Peyer's patch (tissue), 4 donors: Measurements from ENCODE around the gene SULT6B1. TPM values are rescaled to one million over a fixed set of nuclear protein-coding genes. Genes with fewer than 3 reads are reported as not detected.
"Not testable (repeated sequence)": the region's sequence is repeated elsewhere in the genome, so short reads cannot be mapped to it uniquely, and the experiment has no call there.

Source experiments
- DNase-seq, 3 donors: peaks; one replicate each; pipeline ENCODE4 v3.0.0-alpha.2; 2017 to 2019
- H3K27ac ChIP-seq, 4 donors: fragments of 200-600 bp; sonication (generic); one replicate each; pipeline ENCODE4 v1.5.1; 2016 to 2019
- H3K27me3 ChIP-seq, 2 donors: fragments of 200-600 bp; sonication (generic); one replicate each; pipeline ENCODE4 v1.5.1; 2019
- H3K36me3 ChIP-seq, 3 donors: fragments of 200-600 bp; sonication (generic); one replicate each; pipeline ENCODE4 v1.5.1; 2016 to 2019
- H3K4me1 ChIP-seq, 4 donors: fragments of 200-600 bp; sonication (generic); one replicate each; pipeline ENCODE4 v1.5.1; 2016 to 2019
- H3K4me3 ChIP-seq, 4 donors: fragments of 200-600 bp; sonication (generic); 1 replicate in 3 of 4; 2 replicates in 1 of 4; pipeline ENCODE4 v1.5.1; 2016 to 2019; ENCODE audit warnings: mild to moderate bottlenecking in 1 of 4
- H3K9me3 ChIP-seq, 4 donors: fragments of 200-600 bp; sonication (generic); one replicate each; pipeline ENCODE4 v1.5.1; 2016 to 2019; ENCODE audit warnings: mild to moderate bottlenecking in 1 of 4
- CTCF ChIP-seq, 6 experiments: fragments of 450-650 bp in 4 of 6; fragments of 200-600 bp in 2 of 6; sonication (generic) in 1 of 6; IDR thresholded peaks; one replicate each; pipeline ENCODE4 v1.5.1; 2017 to 2019; ENCODE audit warnings: antibody characterized with exemption in 6 of 6, mild to moderate bottlenecking in 3 of 6, moderate library complexity in 1 of 6
- POLR2A ChIP-seq, 2 donors: fragments of 450-650 bp; IDR thresholded peaks; one replicate each; pipeline ENCODE4 v1.5.1; 2017; ENCODE audit warnings: antibody characterized with exemption in 2 of 2, mild to moderate bottlenecking in 2 of 2, moderate library complexity in 2 of 2
- total RNA-seq, 4 donors: library from RNA; depleted of rRNA; stranded (reverse); fragments of >200 nt; gene quantifications; one replicate each; pipeline ENCODE4 v1.1.0, GENCODE V29; 2016

SULT6B1 gene
- total RNA-seq, 4 donors from 2014 or later = not detected

DNA sequence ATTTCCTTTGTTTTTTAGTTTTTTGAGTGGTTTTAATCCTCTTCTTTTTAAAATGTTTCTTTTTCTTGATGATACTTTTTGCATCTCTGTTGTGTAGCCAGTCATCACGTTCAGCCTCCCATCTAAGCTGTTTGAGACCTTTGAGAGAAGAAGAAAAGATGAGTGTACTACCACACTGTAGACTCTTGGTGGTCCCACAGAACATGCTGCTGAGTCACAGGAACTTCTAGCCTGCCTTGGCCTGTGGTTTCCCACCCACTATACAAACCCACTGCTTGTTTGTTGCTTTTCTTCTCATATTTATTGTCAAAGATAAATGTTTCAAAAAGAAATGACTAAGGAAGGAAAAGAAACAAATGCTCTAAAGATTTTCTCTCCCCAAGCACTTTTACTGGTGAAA, 13.3 kb upstream of the SULT6B1 start:
- Histone ChIP-seq H3K4me3 (no peak overlapping the region), H3K4me1 (peaks cover 0 to 13% (median 8%) of the 10 kb centered on the region in 4 donors), H3K36me3 (peaks cover 0 to 60% (median 0%) of the 10 kb centered on the region in 3 donors), H3K27ac (no peak overlapping the region), H3K9me3 (peaks cover 0 to 2% (median 0%) of the 10 kb centered on the region in 4 donors), H3K27me3 (no peaks in the 10 kb centered on the region)
- DNase-seq = no peak
- TF ChIP-seq CTCF (IDR thresholded peaks at IDR 0.05) (no peak), POLR2A (IDR thresholded peaks at IDR 0.05) (no peak)

GRCh38 chr2:37201208-37201607, 12.7 kb upstream of the SULT6B1 start:
- DNase-seq = no peak
- H3K4me1 ChIP-seq = peaks cover 0 to 13% (median 8%) of the 10 kb centered on the region in 4 donors
- H3K27me3 ChIP-seq = no peaks in the 10 kb centered on the region
- TF ChIP-seq POLR2A (IDR thresholded peaks at IDR 0.05) (no peak), CTCF (IDR thresholded peaks at IDR 0.05) (no peak)
- peaks cover 0 to 54% (median 0%) of the 10 kb centered on the region in 3 donors for H3K36me3 ChIP-seq
- H3K9me3 ChIP-seq = no peaks in the 10 kb centered on the region
- no peak overlapping the region for H3K4me3 ChIP-seq
- no peak overlapping the region for H3K27ac ChIP-seq

GRCh38 chr2:37198681-37199065, 10.2 kb upstream of the SULT6B1 start:
- no peak for DNase-seq
- no peak for TF ChIP-seq POLR2A (IDR thresholded peaks at IDR 0.05)
- no peak for TF ChIP-seq CTCF (IDR thresholded peaks at IDR 0.05)
- Histone ChIP-seq H3K27me3 (no peaks in the 10 kb centered on the region), H3K9me3 (no peaks in the 10 kb centered on the region), H3K4me3 (no peak overlapping the region), H3K27ac (no peak overlapping the region), H3K4me1 (peaks cover 0 to 13% (median 8%) of the 10 kb centered on the region in 4 donors), H3K36me3 (peaks cover 0 to 29% (median 0%) of the 10 kb centered on the region in 3 donors)

DNA sequence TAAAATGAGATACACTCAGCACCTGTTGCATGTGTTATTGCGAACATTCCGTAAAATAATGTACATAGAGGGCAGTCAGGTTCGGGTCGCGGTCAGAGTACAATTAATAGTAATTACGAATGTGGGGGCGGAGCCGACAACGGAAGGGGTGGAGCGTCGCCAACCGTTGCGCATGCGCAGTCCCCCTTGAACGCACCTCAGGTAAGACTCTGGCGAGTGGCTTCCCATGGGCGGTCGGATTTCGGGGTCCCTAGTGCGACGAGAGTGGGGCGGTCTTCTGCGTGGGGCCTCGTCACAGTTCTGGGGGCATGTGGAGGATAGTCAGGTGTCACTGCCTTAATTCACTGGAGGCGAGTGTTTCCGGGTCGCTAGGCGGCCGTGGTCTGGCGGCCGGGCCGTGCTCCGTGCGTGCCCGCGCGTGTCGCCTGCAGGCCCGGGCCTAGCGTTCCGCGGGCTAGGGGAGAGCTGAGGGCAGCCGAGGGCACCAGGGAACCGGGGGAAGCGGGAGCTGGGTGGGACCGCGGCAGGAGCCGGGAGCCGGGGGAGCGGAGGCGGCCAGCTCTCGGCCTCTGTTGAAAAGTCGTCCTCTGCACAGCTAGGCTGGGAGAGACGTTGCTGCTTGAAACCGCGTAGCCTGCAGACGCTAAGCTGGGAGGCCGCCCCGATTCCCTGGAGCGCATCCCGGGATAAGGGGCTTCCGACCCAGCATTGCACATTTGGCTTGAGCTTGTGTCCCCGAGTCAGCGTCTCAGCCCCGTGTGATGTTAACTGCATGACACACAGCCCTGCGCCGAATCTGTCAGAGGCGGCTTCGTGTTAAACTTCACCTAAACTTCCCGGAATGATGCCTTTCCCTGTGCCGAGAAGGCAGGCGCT, 8.1 kb upstream of the SULT6B1 start, which contains the start of gene CEBPZOS:
TSS of gene CEBPZOS (plus strand) at position 177 of the 876 bp plus-strand sequence. CDS start 3,209 bp downstream, outside the sequence.
- TF ChIP-seq POLR2A (IDR thresholded peaks at IDR 0.05) (peak; percentile 76 to 81), CTCF (IDR thresholded peaks at IDR 0.05) (peak in 2 of 6 experiments; percentile 9 to 13)
- Histone ChIP-seq H3K27ac (peak within 1 kb of the TSS; percentile 82 to 91 (median 89)), H3K9me3 (no peaks in the 10 kb centered on the region), H3K4me3 (peak within 1 kb of the TSS; percentile 70 to 89 (median 80)), H3K4me1 (peaks cover 0 to 13% (median 8%) of the 10 kb centered on the region in 4 donors), H3K27me3 (no peaks in the 10 kb centered on the region), H3K36me3 (peaks cover 0 to 7% (median 0%) of the 10 kb centered on the region in 3 donors)
- peak; percentile 87 to 95 (median 93) for DNase-seq

DNA sequence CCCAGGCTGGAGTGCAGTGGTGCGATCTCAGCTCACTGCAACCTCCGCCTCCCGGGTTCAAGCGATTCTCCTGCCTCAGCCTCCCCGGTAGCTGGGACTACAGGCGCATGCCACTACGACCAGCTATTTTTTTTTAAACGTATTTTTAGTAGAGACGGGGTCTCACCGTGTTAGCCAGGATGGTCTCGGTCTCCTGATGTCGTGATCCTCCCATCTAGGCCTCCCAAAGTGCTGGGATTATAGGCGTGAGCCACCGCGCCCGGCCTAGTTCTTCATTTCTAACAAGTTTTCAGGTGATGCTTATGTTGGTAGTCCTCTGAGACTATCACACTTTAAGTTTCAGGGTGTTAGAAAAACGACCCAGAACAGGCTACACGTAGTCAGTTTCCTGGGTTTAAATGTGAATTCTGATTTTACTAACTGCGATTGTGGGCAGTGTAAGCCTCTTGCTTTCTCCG, 7.4 kb upstream of the SULT6B1 start:
- H3K9me3 ChIP-seq, H3K36me3 ChIP-seq, H3K27me3 ChIP-seq, DNase-seq: not testable (repeated sequence)
- Histone ChIP-seq H3K4me1 (peaks cover 0 to 13% (median 8%) of the 10 kb centered on the region in 4 donors), H3K4me3 (peak overlapping the region; percentile 70 to 89 (median 80)), H3K27ac (peak overlapping the region; percentile 82 to 91 (median 89))

DNA sequence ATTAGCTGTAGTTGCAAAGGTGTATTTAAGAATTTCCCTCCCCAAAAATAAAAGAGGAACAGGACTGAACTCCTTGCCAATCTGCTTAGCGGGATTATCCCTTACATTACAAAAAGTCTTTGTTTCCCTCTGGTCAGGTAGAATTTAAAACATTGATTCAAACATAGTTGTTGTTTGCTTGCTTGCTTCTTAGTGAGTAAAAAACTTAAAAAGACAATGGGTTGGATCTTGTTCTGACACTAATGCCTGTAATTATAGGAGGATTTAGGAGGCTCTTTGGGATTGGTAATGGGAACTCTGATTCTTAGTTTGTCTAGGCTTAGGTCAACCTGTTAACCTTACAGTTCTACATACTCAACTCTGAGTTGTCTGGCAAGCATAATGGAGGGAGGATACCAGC, 4.1 kb upstream of the SULT6B1 start:
- no peak for TF ChIP-seq CTCF (IDR thresholded peaks at IDR 0.05)
- no peak for TF ChIP-seq POLR2A (IDR thresholded peaks at IDR 0.05)
- DNase-seq = no peak
- no peaks in the 10 kb centered on the region for H3K36me3 ChIP-seq
- peaks cover 0 to 5% (median 4%) of the 10 kb centered on the region in 4 donors for H3K4me1 ChIP-seq
- H3K9me3 ChIP-seq = no peaks in the 10 kb centered on the region
- no peaks in the 10 kb centered on the region for H3K27me3 ChIP-seq
- no peak overlapping the region for H3K27ac ChIP-seq
- H3K4me3 ChIP-seq = no peak overlapping the region
